Heart left ventricle (tissue), 13 donors: ENCODE data around the gene PRKRIP1.

Experiments used
- POLR2A ChIP-seq, 2 donors: fragments of 450-650 bp; IDR thresholded peaks; one replicate each; pipeline ENCODE4 v1.6.1; 2017; ENCODE audit warnings: antibody characterized with exemption in 2 of 2, mild to moderate bottlenecking in 2 of 2, moderate library complexity in 2 of 2
- TF ChIP-seq, protein P1 (sequence below), 12 donors: fragments of 200-600 bp; sonication (generic) in 4 of 12; IDR thresholded peaks; one replicate each; pipeline versions ENCODE4 v1.5.0 to v1.8.0; 2018 to 2022; ENCODE audit warnings: antibody characterized with exemption in 12 of 12, mild to moderate bottlenecking in 5 of 12
- donor health status: ischemic (EF 13 %, LVEDD 7.1; RV severe dilation, severe dysfunction).
- donor health status: DM: no; HTN: yes; CAD: no.
- donor health status: DM: no; HTN: no; CAD: no.
- donor health status: ischemic (EF 25% LVEDD 6.9; RV normal size, moderate dysfunction).
- donor health status: ischemic (EF 25% LVEDD 5.7; RV mildly dilated, moderate dysfunction).
- donor health status: ischemic (EF 35%, LVEDD 5.7; RV mildly dilated, moderate dysfunction).
- donor health status: nonischemic (EF 11% LVEDD 7.7; RV severe dilation, severe dysfunction).
- donor health status: DM: yes; HTN: yes; CAD: no.
- donor health status: PGD.
- donor health status: ischemic (EF 29% LVEDD 5.4; RV normal size, mild dysfunction).
- donor health status: nonischemic (EF 23%, LVEDD 6.1; RV moderate dilation, normal function).

DNA sequence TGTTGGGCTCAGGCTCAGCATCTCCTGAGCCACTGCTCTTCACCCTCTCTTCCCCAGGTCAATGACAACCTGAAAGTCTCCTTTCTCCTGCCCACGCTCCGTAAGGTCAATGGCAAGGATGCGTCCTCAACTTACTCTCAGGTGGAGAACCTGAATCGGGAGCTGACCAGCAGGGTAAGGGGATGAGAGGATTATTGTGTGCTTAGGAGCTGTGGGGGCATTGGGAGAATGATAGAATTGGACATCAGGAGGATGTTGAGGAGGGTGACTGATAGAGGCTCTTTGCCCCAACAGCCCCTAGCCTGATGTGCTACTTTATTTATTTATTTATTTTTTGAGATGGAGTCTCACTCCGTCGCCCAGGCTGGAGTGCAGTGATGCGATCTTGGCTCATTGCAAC, 69.9 kb downstream of the PRKRIP1 start:
- TF ChIP-seq POLR2A (IDR thresholded peaks at IDR 0.05): no peak
- TF ChIP-seq, protein P1, sequence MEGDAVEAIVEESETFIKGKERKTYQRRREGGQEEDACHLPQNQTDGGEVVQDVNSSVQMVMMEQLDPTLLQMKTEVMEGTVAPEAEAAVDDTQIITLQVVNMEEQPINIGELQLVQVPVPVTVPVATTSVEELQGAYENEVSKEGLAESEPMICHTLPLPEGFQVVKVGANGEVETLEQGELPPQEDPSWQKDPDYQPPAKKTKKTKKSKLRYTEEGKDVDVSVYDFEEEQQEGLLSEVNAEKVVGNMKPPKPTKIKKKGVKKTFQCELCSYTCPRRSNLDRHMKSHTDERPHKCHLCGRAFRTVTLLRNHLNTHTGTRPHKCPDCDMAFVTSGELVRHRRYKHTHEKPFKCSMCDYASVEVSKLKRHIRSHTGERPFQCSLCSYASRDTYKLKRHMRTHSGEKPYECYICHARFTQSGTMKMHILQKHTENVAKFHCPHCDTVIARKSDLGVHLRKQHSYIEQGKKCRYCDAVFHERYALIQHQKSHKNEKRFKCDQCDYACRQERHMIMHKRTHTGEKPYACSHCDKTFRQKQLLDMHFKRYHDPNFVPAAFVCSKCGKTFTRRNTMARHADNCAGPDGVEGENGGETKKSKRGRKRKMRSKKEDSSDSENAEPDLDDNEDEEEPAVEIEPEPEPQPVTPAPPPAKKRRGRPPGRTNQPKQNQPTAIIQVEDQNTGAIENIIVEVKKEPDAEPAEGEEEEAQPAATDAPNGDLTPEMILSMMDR (IDR thresholded peaks at IDR 0.05): no peak
